GM12864 (cell line): ENCODE measurements around the gene ZCCHC2.

ENCODE experiments used
- DNase-seq: peaks from one replicate; pipeline ENCODE4 v3.0.0-alpha.2; 2011; ENCODE audit warnings: low read depth
- H3K4me3 ChIP-seq: 2 replicates; pipeline ENCODE4 v1.5.1; 2011; ENCODE audit warnings: mild to moderate bottlenecking, low read depth, low read length, control low read depth
- CTCF ChIP-seq: IDR thresholded peaks from 2 replicates; pipeline ENCODE4 v1.5.1; 2011; ENCODE audit warnings: low read depth, mild to moderate bottlenecking, moderate library complexity, low read length, control low read depth, inconsistent platforms; ENCODE audit errors: missing control alignments

ZCCHC2 gene

GRCh38 chr18:62525608-62526007 is 2.8 kb downstream of the ZCCHC2 start:
- no peak for TF ChIP-seq CTCF
- H3K4me3 ChIP-seq = peak overlapping the region; percentile 96
- no peak for DNase-seq

GRCh38 chr18:62526098-62527025 is 3.5 kb downstream of the ZCCHC2 start:
- no peak for TF ChIP-seq CTCF
- DNase-seq = peak; percentile 48
- H3K4me3 ChIP-seq = peak overlapping the region; percentile 96

GRCh38 chr18:62529597-62529996 is 6.8 kb downstream of the ZCCHC2 start:
- no peak for TF ChIP-seq CTCF
- DNase-seq = no peak
- H3K4me3 ChIP-seq = no peak overlapping the region

GRCh38 chr18:62531078-62531477 is 8.3 kb downstream of the ZCCHC2 start:
- H3K4me3 ChIP-seq = no peak overlapping the region
- DNase-seq = no peak
- TF ChIP-seq CTCF = no peak

GRCh38 chr18:62531931-62532330 is 9.1 kb downstream of the ZCCHC2 start:
- TF ChIP-seq CTCF = no peak
- DNase-seq = no peak
- H3K4me3 ChIP-seq = no peak overlapping the region

GRCh38 chr18:62536005-62536404 is 13.2 kb downstream of the ZCCHC2 start:
- no peak overlapping the region for H3K4me3 ChIP-seq
- no peak for DNase-seq
- TF ChIP-seq CTCF = no peak
